Neural cell (in vitro differentiated cells): ENCODE measurements around the gene STAT6.
"Not testable (repeated sequence)": the region's sequence is repeated elsewhere in the genome, so short reads cannot be mapped to it uniquely, and the experiment has no call there.

Source experiments
- EP300 ChIP-seq: fragments of 450-650 bp; conservative IDR thresholded peaks from 2 replicates; pipeline ENCODE4 v1.6.1; 2014; ENCODE audit warnings: antibody characterized with exemption, mild to moderate bottlenecking, moderate library complexity; ENCODE audit not compliant: poor library complexity, severe bottlenecking
- POLR2AphosphoS5 ChIP-seq: IDR thresholded peaks from 2 replicates; pipeline ENCODE4 v1.6.1; 2012
- RAD21 ChIP-seq: fragments of 450-650 bp; conservative IDR thresholded peaks from 2 replicates; pipeline ENCODE4 v1.6.1; 2014; ENCODE audit warnings: antibody characterized with exemption, mild to moderate bottlenecking, moderate library complexity
- SMC3 ChIP-seq: fragments of 450-650 bp; conservative IDR thresholded peaks from 2 replicates; pipeline ENCODE4 v1.6.1; 2014; ENCODE audit warnings: antibody characterized with exemption, mild to moderate bottlenecking, moderate library complexity; ENCODE audit not compliant: poor library complexity
- TAF1 ChIP-seq: IDR thresholded peaks from 2 replicates; pipeline ENCODE4 v1.6.1; 2012; ENCODE audit warnings: low read depth
- TF ChIP-seq, protein P1 (sequence below): fragments of 450-650 bp; IDR thresholded peaks from 2 replicates; pipeline ENCODE4 v1.5.1; 2014; ENCODE audit warnings: antibody characterized with exemption, mild to moderate bottlenecking, moderate library complexity; ENCODE audit not compliant: poor library complexity, severe bottlenecking
- TF ChIP-seq, protein P2 (sequence below): IDR thresholded peaks from 2 replicates; pipeline ENCODE4 v1.6.1; 2012; ENCODE audit warnings: borderline replicate concordance

DNA sequence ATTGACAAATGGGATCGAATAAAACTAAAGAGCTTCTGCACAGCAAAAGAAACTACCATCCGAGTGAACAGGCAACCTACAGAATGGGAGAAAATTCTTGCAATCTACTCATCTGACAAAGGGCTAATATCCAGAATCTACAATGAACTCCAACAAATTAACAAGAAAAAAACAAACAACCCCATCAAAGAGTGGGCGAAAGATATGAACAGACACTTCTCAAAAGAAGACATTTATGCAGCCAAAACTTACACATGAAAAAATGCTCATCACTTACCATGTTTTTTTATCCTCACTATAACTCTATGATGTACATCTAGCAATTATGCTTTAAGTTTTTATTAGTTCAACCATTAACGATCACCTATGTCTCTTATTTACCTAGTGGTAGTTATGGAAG, 57.3 kb downstream of the STAT6 start:
- TF ChIP-seq, protein P1, sequence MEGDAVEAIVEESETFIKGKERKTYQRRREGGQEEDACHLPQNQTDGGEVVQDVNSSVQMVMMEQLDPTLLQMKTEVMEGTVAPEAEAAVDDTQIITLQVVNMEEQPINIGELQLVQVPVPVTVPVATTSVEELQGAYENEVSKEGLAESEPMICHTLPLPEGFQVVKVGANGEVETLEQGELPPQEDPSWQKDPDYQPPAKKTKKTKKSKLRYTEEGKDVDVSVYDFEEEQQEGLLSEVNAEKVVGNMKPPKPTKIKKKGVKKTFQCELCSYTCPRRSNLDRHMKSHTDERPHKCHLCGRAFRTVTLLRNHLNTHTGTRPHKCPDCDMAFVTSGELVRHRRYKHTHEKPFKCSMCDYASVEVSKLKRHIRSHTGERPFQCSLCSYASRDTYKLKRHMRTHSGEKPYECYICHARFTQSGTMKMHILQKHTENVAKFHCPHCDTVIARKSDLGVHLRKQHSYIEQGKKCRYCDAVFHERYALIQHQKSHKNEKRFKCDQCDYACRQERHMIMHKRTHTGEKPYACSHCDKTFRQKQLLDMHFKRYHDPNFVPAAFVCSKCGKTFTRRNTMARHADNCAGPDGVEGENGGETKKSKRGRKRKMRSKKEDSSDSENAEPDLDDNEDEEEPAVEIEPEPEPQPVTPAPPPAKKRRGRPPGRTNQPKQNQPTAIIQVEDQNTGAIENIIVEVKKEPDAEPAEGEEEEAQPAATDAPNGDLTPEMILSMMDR, result not testable (repeated sequence)
- not testable (repeated sequence) for TF ChIP-seq TAF1, RAD21, EP300, POLR2AphosphoS5, SMC3
- TF ChIP-seq, protein P2, sequence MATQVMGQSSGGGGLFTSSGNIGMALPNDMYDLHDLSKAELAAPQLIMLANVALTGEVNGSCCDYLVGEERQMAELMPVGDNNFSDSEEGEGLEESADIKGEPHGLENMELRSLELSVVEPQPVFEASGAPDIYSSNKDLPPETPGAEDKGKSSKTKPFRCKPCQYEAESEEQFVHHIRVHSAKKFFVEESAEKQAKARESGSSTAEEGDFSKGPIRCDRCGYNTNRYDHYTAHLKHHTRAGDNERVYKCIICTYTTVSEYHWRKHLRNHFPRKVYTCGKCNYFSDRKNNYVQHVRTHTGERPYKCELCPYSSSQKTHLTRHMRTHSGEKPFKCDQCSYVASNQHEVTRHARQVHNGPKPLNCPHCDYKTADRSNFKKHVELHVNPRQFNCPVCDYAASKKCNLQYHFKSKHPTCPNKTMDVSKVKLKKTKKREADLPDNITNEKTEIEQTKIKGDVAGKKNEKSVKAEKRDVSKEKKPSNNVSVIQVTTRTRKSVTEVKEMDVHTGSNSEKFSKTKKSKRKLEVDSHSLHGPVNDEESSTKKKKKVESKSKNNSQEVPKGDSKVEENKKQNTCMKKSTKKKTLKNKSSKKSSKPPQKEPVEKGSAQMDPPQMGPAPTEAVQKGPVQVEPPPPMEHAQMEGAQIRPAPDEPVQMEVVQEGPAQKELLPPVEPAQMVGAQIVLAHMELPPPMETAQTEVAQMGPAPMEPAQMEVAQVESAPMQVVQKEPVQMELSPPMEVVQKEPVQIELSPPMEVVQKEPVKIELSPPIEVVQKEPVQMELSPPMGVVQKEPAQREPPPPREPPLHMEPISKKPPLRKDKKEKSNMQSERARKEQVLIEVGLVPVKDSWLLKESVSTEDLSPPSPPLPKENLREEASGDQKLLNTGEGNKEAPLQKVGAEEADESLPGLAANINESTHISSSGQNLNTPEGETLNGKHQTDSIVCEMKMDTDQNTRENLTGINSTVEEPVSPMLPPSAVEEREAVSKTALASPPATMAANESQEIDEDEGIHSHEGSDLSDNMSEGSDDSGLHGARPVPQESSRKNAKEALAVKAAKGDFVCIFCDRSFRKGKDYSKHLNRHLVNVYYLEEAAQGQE, result not testable (repeated sequence)
